ENCODE data around the gene SIRPB2. TPM values are rescaled to one million over a fixed set of nuclear protein-coding genes. Genes with fewer than 3 reads are reported as not detected.

SIRPB2 gene
- total and polyA plus RNA-seq, 2 donors (not counting 1 experiment from before 2014, with no cell fraction given), result not detected

- TF ChIP-seq EZH2 (IDR thresholded peaks at IDR 0.05; ENCODE audit: low read length, missing control alignments) (no peak), CTCF (conservative IDR thresholded peaks at IDR 0.05 in 1 of 2, IDR thresholded peaks at IDR 0.05 in 1 of 2; ENCODE audit: low read depth in 1 of 2, low read length in 2 of 2) (no peak)
- no peaks in the 10 kb centered on the region for H3K9me3 ChIP-seq (ENCODE audit: control insufficient read depth, insufficient read depth, low read depth, low read length)
- H3K4me3 ChIP-seq (replicated peaks in 1 of 4; ENCODE audit: control extremely low read depth in 1 of 4, insufficient read depth in 1 of 4, low read depth in 3 of 4, low read length in 4 of 4), result no peak overlapping the region
- no peak overlapping the region for H3K27ac ChIP-seq (ENCODE audit: insufficient read depth, low read length)
- no peaks in the 10 kb centered on the region for H3K36me3 ChIP-seq (ENCODE audit: control insufficient read depth, insufficient read depth, low read length)
- H4K20me1 ChIP-seq (ENCODE audit: control insufficient read depth, extremely low read depth, insufficient read depth, low read length), result no peaks in the 10 kb centered on the region
- H3K4me1 ChIP-seq (ENCODE audit: control insufficient read depth, extremely low read depth, insufficient read depth, low read length), result no peaks in the 10 kb centered on the region
- H3K79me2 ChIP-seq (ENCODE audit: control insufficient read depth, insufficient read depth, low read length), result no peaks in the 10 kb centered on the region
- H3K27me3 ChIP-seq (ENCODE audit: control insufficient read depth, insufficient read depth, low read length), result peaks cover 2% of the 10 kb centered on the region
- H2AFZ ChIP-seq (ENCODE audit: low read length), result no peak overlapping the region
- no peak overlapping the region for H3K9ac ChIP-seq (ENCODE audit: insufficient read depth, low read length)
- no peak overlapping the region for H3K4me2 ChIP-seq (ENCODE audit: extremely low read depth, insufficient read depth, low read length)
- DNase-seq (ENCODE audit: low read depth in 2 of 2), result no peak
Observed at GRCh38 chr20:1505871-1506270, 14.7 kb upstream of the SIRPB2 start.

GRCh38 chr20:1505361-1505760 is 14.1 kb upstream of the SIRPB2 start:
- Histone ChIP-seq H3K4me3 (replicated peaks in 1 of 4; ENCODE audit: control extremely low read depth in 1 of 4, insufficient read depth in 1 of 4, low read depth in 3 of 4, low read length in 4 of 4) (no peak overlapping the region), H3K4me1 (ENCODE audit: control insufficient read depth, extremely low read depth, insufficient read depth, low read length) (no peaks in the 10 kb centered on the region), H3K9me3 (ENCODE audit: control insufficient read depth, insufficient read depth, low read depth, low read length) (no peaks in the 10 kb centered on the region), H2AFZ (ENCODE audit: low read length) (no peak overlapping the region), H3K79me2 (ENCODE audit: control insufficient read depth, insufficient read depth, low read length) (no peaks in the 10 kb centered on the region), H3K9ac (ENCODE audit: insufficient read depth, low read length) (no peak overlapping the region), H3K36me3 (ENCODE audit: control insufficient read depth, insufficient read depth, low read length) (no peaks in the 10 kb centered on the region), H3K27me3 (ENCODE audit: control insufficient read depth, insufficient read depth, low read length) (peaks cover 5% of the 10 kb centered on the region), H3K27ac (ENCODE audit: insufficient read depth, low read length) (no peak overlapping the region), H3K4me2 (ENCODE audit: extremely low read depth, insufficient read depth, low read length) (no peak overlapping the region), H4K20me1 (ENCODE audit: control insufficient read depth, extremely low read depth, insufficient read depth, low read length) (no peaks in the 10 kb centered on the region)
- TF ChIP-seq EZH2 (IDR thresholded peaks at IDR 0.05; ENCODE audit: low read length, missing control alignments) (no peak), CTCF (conservative IDR thresholded peaks at IDR 0.05 in 1 of 2, IDR thresholded peaks at IDR 0.05 in 1 of 2; ENCODE audit: low read depth in 1 of 2, low read length in 2 of 2) (no peak)
- peak in 1 of 2 donors; percentile 12 for DNase-seq (ENCODE audit: low read depth in 2 of 2)

GRCh38 chr20:1503564-1504227 is 12.5 kb upstream of the SIRPB2 start:
- Histone ChIP-seq H3K4me3 (replicated peaks in 1 of 4; ENCODE audit: control extremely low read depth in 1 of 4, insufficient read depth in 1 of 4, low read depth in 3 of 4, low read length in 4 of 4) (no peak overlapping the region), H3K27ac (ENCODE audit: insufficient read depth, low read length) (no peak overlapping the region), H4K20me1 (ENCODE audit: control insufficient read depth, extremely low read depth, insufficient read depth, low read length) (no peaks in the 10 kb centered on the region), H3K4me1 (ENCODE audit: control insufficient read depth, extremely low read depth, insufficient read depth, low read length) (no peaks in the 10 kb centered on the region), H2AFZ (ENCODE audit: low read length) (no peak overlapping the region), H3K36me3 (ENCODE audit: control insufficient read depth, insufficient read depth, low read length) (no peaks in the 10 kb centered on the region), H3K9ac (ENCODE audit: insufficient read depth, low read length) (no peak overlapping the region), H3K4me2 (ENCODE audit: extremely low read depth, insufficient read depth, low read length) (no peak overlapping the region), H3K79me2 (ENCODE audit: control insufficient read depth, insufficient read depth, low read length) (no peaks in the 10 kb centered on the region), H3K27me3 (ENCODE audit: control insufficient read depth, insufficient read depth, low read length) (peaks cover 5% of the 10 kb centered on the region), H3K9me3 (ENCODE audit: control insufficient read depth, insufficient read depth, low read depth, low read length) (no peaks in the 10 kb centered on the region)
- DNase-seq (ENCODE audit: low read depth in 2 of 2), result peak; percentile 88
- TF ChIP-seq CTCF (conservative IDR thresholded peaks at IDR 0.05 in 1 of 2, IDR thresholded peaks at IDR 0.05 in 1 of 2; ENCODE audit: low read depth in 1 of 2, low read length in 2 of 2) (peak; percentile 100), EZH2 (IDR thresholded peaks at IDR 0.05; ENCODE audit: low read length, missing control alignments) (no peak)

Measured in fibroblast of lung (primary cell).